DOHH2 (cell line): Measurements from ENCODE around the gene MACROD1.

Source experiments
- EZH2phosphoT487 ChIP-seq: fragments of 200-600 bp; sonication (generic); IDR thresholded peaks from 2 replicates; pipeline ENCODE4 v1.6.1; 2017; ENCODE audit warnings: borderline replicate concordance, mild to moderate bottlenecking, antibody characterized with exemption, low read length, moderate library complexity, mixed read lengths
- TF ChIP-seq, protein P1 (sequence below): fragments of 200-600 bp; sonication (generic); IDR thresholded peaks from one replicate; pipeline ENCODE4 v1.5.1; 2014; ENCODE audit warnings: antibody characterized with exemption, mild to moderate bottlenecking, low read depth, low read length; ENCODE audit not compliant: poor library complexity, severe bottlenecking

DNA sequence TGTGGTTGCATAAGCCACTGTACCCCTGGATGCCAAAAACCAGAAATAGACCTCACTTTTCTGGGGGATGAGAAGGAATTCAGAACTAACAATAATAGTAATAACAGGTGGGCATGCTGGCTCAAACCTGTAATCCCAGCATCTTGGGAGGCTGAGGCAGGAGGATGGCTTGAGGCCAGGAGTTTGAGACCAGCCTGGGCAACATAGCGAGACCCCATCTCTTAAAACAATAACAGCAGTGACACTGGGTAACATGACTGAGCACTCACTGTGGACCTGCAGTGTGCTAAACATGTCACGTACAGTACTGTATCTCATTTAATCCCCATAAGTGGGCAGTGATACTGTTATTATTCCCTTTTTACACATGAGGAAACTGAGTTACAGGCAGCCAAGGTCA lies 120.2 kb downstream of the MACROD1 start:
- TF ChIP-seq, protein P1, sequence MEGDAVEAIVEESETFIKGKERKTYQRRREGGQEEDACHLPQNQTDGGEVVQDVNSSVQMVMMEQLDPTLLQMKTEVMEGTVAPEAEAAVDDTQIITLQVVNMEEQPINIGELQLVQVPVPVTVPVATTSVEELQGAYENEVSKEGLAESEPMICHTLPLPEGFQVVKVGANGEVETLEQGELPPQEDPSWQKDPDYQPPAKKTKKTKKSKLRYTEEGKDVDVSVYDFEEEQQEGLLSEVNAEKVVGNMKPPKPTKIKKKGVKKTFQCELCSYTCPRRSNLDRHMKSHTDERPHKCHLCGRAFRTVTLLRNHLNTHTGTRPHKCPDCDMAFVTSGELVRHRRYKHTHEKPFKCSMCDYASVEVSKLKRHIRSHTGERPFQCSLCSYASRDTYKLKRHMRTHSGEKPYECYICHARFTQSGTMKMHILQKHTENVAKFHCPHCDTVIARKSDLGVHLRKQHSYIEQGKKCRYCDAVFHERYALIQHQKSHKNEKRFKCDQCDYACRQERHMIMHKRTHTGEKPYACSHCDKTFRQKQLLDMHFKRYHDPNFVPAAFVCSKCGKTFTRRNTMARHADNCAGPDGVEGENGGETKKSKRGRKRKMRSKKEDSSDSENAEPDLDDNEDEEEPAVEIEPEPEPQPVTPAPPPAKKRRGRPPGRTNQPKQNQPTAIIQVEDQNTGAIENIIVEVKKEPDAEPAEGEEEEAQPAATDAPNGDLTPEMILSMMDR = no peak
- TF ChIP-seq EZH2phosphoT487 = no peak
